Upper lobe of left lung (tissue), 6 donors: ENCODE measurements around the gene DCLK1. TPM values are rescaled to one million over a fixed set of nuclear protein-coding genes. Genes with fewer than 3 reads are reported as not detected.

Experiments used
- ATAC-seq, 2 donors: fragments of 200-7000 bp; cut with Tn5 transposase; one replicate each; pipeline ENCODE4 v1.9.1; 2022; ENCODE audit warnings: mild to moderate bottlenecking in 2 of 2, moderate library complexity in 2 of 2; ENCODE audit not compliant: low FRiP score in 2 of 2
- DNase-seq, 2 donors: peaks; one replicate each; pipeline ENCODE4 v3.0.0-alpha.2; 2019 to 2020
- H3K27ac ChIP-seq, 4 donors: fragments of 200-600 bp; sonication (generic); one replicate each; pipeline ENCODE4 v1.5.1; 2016 to 2019
- H3K27me3 ChIP-seq, 4 donors: fragments of 200-600 bp; sonication (generic); one replicate each; pipeline ENCODE4 v1.5.1; 2017 to 2019
- H3K36me3 ChIP-seq, 4 donors: fragments of 200-600 bp; sonication (generic); one replicate each; pipeline ENCODE4 v1.5.1; 2016 to 2019
- H3K4me1 ChIP-seq, 4 donors: fragments of 200-600 bp; sonication (generic); one replicate each; pipeline ENCODE4 v1.5.1; 2018 to 2019
- H3K4me3 ChIP-seq, 4 donors: fragments of 200-600 bp; sonication (generic); one replicate each; pipeline ENCODE4 v1.5.1; 2017 to 2019; ENCODE audit warnings: mild to moderate bottlenecking in 2 of 4, moderate library complexity in 1 of 4
- H3K9me3 ChIP-seq, 4 donors: fragments of 200-600 bp; sonication (generic); one replicate each; pipeline ENCODE4 v1.5.1; 2018 to 2019
- CTCF ChIP-seq, 6 experiments: fragments of 450-650 bp in 4 of 6; fragments of 200-600 bp in 2 of 6; sonication (generic) in 2 of 6; IDR thresholded peaks; one replicate each; pipeline ENCODE4 v1.5.1; 2016 to 2019; ENCODE audit warnings: antibody characterized with exemption in 6 of 6
- EP300 ChIP-seq, 4 donors: sonication (generic); formaldehyde crosslinking; IDR thresholded peaks; one replicate each; pipeline ENCODE4 v1.5.1; 2017; ENCODE audit warnings: antibody characterized with exemption in 4 of 4, control low read depth in 2 of 4
- POLR2A ChIP-seq, 4 donors: fragments of 450-650 bp; IDR thresholded peaks; one replicate each; pipeline ENCODE4 v1.5.1; 2016 to 2017; ENCODE audit warnings: antibody characterized with exemption in 4 of 4, mild to moderate bottlenecking in 2 of 4
- POLR2AphosphoS5 ChIP-seq, 2 donors: sonication (generic); formaldehyde crosslinking; IDR thresholded peaks; one replicate each; pipeline ENCODE4 v1.5.1; 2017; ENCODE audit warnings: antibody characterized with exemption in 2 of 2
- WGBS, 2 donors: methylation state at CpG; one replicate each; pipeline ENCODE4 v1.1.5; 2017 to 2018; 5-methylcytosine and 5-hydroxymethylcytosine counted together
- total RNA-seq, 6 donors: library from RNA; depleted of rRNA in 4 of 6; stranded (reverse); fragments of >200 nt in 4 of 6; gene quantifications; one replicate each; pipeline versions ENCODE4 v1.1.0 to v1.2.1, GENCODE V29; 2016 to 2021
- donor health status: DM: no; HTN: no; CAD: no; lungs with moderate emphysema.
- donor health status: DM: no; HTN: yes; CAD: no; lungs with severe emphysema.

Gene DCLK1
- total RNA-seq, 6 donors from 2014 or later, result 2.1 to 14.7 (median 3.9) TPM

- Histone ChIP-seq H3K4me1 (no peaks in the 10 kb centered on the region), H3K9me3 (no peaks in the 10 kb centered on the region), H3K27me3 (no peaks in the 10 kb centered on the region), H3K27ac (no peak overlapping the region), H3K36me3 (no peaks in the 10 kb centered on the region), H3K4me3 (no peak overlapping the region)
- ATAC-seq (peak in 1 of 2 donors; percentile 7), DNase-seq (no peak)
- TF ChIP-seq EP300 (IDR thresholded peaks at IDR 0.05) (no peak), POLR2A (IDR thresholded peaks at IDR 0.05) (no peak), POLR2AphosphoS5 (IDR thresholded peaks at IDR 0.05) (no peak)
- WGBS, 2 donors, result 44 to 48% methylated on average over 2 of the region's 2 CpGs
Observed at GRCh38 chr13:36026531-36026930, 104.7 kb downstream of the DCLK1 start.

GRCh38 chr13:36014763-36015162 is 116.4 kb downstream of the DCLK1 start:
- Histone ChIP-seq H3K27ac (no peak overlapping the region), H3K9me3 (no peaks in the 10 kb centered on the region), H3K36me3 (no peaks in the 10 kb centered on the region), H3K4me3 (no peak overlapping the region), H3K27me3 (no peaks in the 10 kb centered on the region), H3K4me1 (no peaks in the 10 kb centered on the region)
- DNase-seq (no peak), ATAC-seq (no peak)
- WGBS, 2 donors, result 77 to 88% methylated on average over 3 of the region's 3 CpGs
- no peak for TF ChIP-seq EP300 (IDR thresholded peaks at IDR 0.05)
- TF ChIP-seq CTCF (IDR thresholded peaks at IDR 0.05), result no peak
- no peak for TF ChIP-seq POLR2A (IDR thresholded peaks at IDR 0.05)
- no peak for TF ChIP-seq POLR2AphosphoS5 (IDR thresholded peaks at IDR 0.05)

- ATAC-seq, result no peak
- TF ChIP-seq POLR2AphosphoS5 (IDR thresholded peaks at IDR 0.05) (no peak), EP300 (IDR thresholded peaks at IDR 0.05) (no peak), POLR2A (IDR thresholded peaks at IDR 0.05) (no peak), CTCF (IDR thresholded peaks at IDR 0.05) (no peak)
- Histone ChIP-seq H3K27ac (no peak overlapping the region), H3K9me3 (no peaks in the 10 kb centered on the region), H3K4me3 (no peak overlapping the region), H3K36me3 (no peaks in the 10 kb centered on the region), H3K4me1 (no peaks in the 10 kb centered on the region), H3K27me3 (no peaks in the 10 kb centered on the region)
- DNase-seq, result peak in 1 of 2 donors; percentile 27
- 65 to 75% methylated on average over 4 to 5 of the region's 5 CpGs for WGBS, 2 donors
Observed at GRCh38 chr13:36006894-36007675, 124.1 kb downstream of the DCLK1 start.

GRCh38 chr13:36006347-36006746 is 124.8 kb downstream of the DCLK1 start:
- ATAC-seq (peak; percentile 47 to 76), DNase-seq (peak in 1 of 2 donors; percentile 56)
- TF ChIP-seq EP300 (IDR thresholded peaks at IDR 0.05) (no peak), POLR2A (IDR thresholded peaks at IDR 0.05) (no peak), CTCF (IDR thresholded peaks at IDR 0.05) (no peak), POLR2AphosphoS5 (IDR thresholded peaks at IDR 0.05) (no peak)
- Histone ChIP-seq H3K4me1 (no peaks in the 10 kb centered on the region), H3K27me3 (no peaks in the 10 kb centered on the region), H3K9me3 (no peaks in the 10 kb centered on the region), H3K27ac (no peak overlapping the region), H3K4me3 (no peak overlapping the region), H3K36me3 (no peaks in the 10 kb centered on the region)
- WGBS, 2 donors, result 60 to 65% methylated on average over 4 of the region's 4 CpGs

- TF ChIP-seq POLR2A (IDR thresholded peaks at IDR 0.05) (no peak), CTCF (IDR thresholded peaks at IDR 0.05) (no peak), EP300 (IDR thresholded peaks at IDR 0.05) (no peak), POLR2AphosphoS5 (IDR thresholded peaks at IDR 0.05) (no peak)
- ATAC-seq (no peak), DNase-seq (no peak)
- H3K27me3 ChIP-seq, result no peaks in the 10 kb centered on the region
- H3K36me3 ChIP-seq, result no peaks in the 10 kb centered on the region
- H3K9me3 ChIP-seq, result no peaks in the 10 kb centered on the region
- WGBS, 2 donors, result 76 to 77% methylated on average over 2 of the region's 2 CpGs
- no peak overlapping the region for H3K4me3 ChIP-seq
- no peaks in the 10 kb centered on the region for H3K4me1 ChIP-seq
- H3K27ac ChIP-seq, result no peak overlapping the region
Observed at GRCh38 chr13:36001561-36001960, 129.6 kb downstream of the DCLK1 start.
